ENCODE results near the gene ASPM.

The ASPM gene

DNA sequence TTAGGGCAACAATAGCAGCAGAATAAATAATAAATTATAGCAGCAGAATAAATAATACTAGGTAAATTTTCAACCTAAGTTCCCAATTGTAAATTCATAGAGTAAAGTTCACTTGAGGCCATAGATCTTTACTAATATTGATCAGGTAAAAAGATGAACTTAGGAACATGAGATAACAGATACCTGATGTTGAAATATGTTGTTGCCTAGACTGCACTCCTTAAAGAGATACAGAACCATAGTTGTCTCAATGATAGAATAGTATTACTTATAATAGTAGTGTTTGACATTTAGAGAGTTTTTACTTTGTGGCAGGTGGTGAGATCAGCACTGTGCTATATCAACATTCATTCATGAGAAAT lies 79.0 kb downstream of the ASPM start:
- no peak overlapping the region for H3K4me3 Mint-ChIP-seq
- no peaks in the 10 kb centered on the region for H3K36me3 Mint-ChIP-seq (ENCODE audit: low read depth)
- TF ChIP-seq, protein P1, sequence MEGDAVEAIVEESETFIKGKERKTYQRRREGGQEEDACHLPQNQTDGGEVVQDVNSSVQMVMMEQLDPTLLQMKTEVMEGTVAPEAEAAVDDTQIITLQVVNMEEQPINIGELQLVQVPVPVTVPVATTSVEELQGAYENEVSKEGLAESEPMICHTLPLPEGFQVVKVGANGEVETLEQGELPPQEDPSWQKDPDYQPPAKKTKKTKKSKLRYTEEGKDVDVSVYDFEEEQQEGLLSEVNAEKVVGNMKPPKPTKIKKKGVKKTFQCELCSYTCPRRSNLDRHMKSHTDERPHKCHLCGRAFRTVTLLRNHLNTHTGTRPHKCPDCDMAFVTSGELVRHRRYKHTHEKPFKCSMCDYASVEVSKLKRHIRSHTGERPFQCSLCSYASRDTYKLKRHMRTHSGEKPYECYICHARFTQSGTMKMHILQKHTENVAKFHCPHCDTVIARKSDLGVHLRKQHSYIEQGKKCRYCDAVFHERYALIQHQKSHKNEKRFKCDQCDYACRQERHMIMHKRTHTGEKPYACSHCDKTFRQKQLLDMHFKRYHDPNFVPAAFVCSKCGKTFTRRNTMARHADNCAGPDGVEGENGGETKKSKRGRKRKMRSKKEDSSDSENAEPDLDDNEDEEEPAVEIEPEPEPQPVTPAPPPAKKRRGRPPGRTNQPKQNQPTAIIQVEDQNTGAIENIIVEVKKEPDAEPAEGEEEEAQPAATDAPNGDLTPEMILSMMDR (IDR thresholded peaks at IDR 0.05; ENCODE audit: unreplicated experiment in 3 of 3): no peak
- no peaks in the 10 kb centered on the region for H3K27me3 Mint-ChIP-seq (ENCODE audit: low read depth)
- H3K9me3 Mint-ChIP-seq: peaks cover 6% of the 10 kb centered on the region
- H3K4me1 Mint-ChIP-seq: no peaks in the 10 kb centered on the region
- no peak overlapping the region for H3K27ac Mint-ChIP-seq

DNA sequence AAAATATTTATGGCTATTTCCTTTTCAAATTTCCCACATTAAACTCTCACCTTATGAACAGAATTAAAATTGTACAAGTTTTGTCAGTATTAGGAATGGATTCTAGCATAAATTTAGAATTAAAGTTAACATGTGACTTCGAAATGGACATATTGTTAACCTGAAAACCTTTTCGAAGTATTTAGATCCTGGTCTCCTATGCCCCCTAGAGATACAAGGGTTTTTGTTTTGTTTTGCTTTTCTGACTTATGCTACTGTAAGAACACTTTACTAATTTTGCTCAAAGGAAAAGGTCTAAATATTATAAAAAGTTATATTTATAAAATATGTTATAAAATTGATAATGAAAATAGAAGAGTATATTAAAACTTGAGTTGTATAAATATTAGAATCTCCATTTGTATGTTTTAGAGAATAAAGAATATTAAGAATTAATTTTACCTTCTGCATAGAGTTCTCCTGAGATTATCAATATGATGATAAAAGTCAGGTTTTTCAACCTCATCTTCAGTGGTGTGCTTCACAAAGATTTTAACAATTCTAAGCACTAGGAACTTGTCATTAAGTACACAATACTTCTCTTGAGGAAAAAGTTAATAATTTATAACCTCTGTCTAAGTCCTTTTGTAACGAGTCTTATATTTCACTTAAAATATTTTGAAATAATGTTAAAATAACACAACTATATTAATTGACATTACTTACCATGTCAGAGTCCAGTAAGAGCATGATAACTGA lies 79.6 kb downstream of the ASPM start, which contains the start of gene F13B:
F13B (minus strand) TSS at position 542 of the 738 bp plus-strand sequence; CDS start at position 505, 37 bp downstream.
- peaks cover 6% of the 10 kb centered on the region for H3K9me3 Mint-ChIP-seq
- H3K36me3 Mint-ChIP-seq (ENCODE audit: low read depth): no peaks in the 10 kb centered on the region
- H3K27ac Mint-ChIP-seq: no peak within 1 kb of the TSS
- no peaks in the 10 kb centered on the region for H3K27me3 Mint-ChIP-seq (ENCODE audit: low read depth)
- TF ChIP-seq, protein P1 (IDR thresholded peaks at IDR 0.05; ENCODE audit: unreplicated experiment in 3 of 3): no peak
- no peaks in the 10 kb centered on the region for H3K4me1 Mint-ChIP-seq
- no peak within 1 kb of the TSS for H3K4me3 Mint-ChIP-seq

DNA sequence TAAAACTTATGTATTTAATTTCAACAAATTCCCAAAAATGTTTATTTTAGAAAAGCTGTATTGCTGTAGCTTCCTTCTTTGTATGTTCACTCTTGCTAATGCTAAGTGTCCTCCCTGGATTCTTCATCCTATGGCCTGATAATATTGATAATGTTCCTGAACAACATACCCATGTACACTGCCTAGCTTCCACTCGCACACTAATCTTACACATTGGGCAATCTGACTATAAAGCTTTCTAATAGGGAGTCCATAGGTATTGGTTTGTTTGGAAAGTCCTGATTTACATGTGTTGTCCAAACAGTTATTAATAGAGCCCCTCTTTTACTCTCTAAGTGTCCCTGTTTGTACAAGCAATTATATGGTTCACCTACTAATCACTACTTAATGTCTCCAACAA lies 80.2 kb downstream of the ASPM start:
- H3K27ac Mint-ChIP-seq: no peak overlapping the region
- H3K9me3 Mint-ChIP-seq: peaks cover 6% of the 10 kb centered on the region
- H3K27me3 Mint-ChIP-seq (ENCODE audit: low read depth): no peaks in the 10 kb centered on the region
- TF ChIP-seq, protein P1 (IDR thresholded peaks at IDR 0.05; ENCODE audit: unreplicated experiment in 3 of 3): no peak
- H3K36me3 Mint-ChIP-seq (ENCODE audit: low read depth): no peaks in the 10 kb centered on the region
- H3K4me3 Mint-ChIP-seq: no peak overlapping the region
- no peaks in the 10 kb centered on the region for H3K4me1 Mint-ChIP-seq

DNA sequence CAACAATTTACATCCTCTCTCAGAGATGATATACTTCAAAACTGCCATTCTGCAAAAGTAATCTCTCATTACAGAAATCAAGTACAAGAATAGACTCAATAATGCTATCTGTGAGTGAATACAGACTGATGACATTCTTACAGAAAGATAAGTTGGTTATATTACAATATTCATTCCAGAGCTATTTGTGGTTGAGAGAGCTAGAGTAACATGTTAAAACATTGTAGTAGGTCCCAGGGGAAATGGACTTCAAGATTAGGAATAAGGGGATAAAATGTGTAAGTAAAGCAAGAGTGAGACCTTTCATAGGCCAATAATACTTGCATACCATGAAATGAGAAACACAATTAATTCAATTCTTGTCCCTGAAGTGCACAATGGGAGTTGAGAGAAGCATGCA lies 80.9 kb downstream of the ASPM start:
- H3K36me3 Mint-ChIP-seq (ENCODE audit: low read depth): no peaks in the 10 kb centered on the region
- H3K27ac Mint-ChIP-seq: no peak overlapping the region
- H3K27me3 Mint-ChIP-seq (ENCODE audit: low read depth): no peaks in the 10 kb centered on the region
- TF ChIP-seq, protein P1 (IDR thresholded peaks at IDR 0.05; ENCODE audit: unreplicated experiment in 3 of 3): no peak
- H3K9me3 Mint-ChIP-seq: peaks cover 6% of the 10 kb centered on the region
- no peaks in the 10 kb centered on the region for H3K4me1 Mint-ChIP-seq
- no peak overlapping the region for H3K4me3 Mint-ChIP-seq

DNA sequence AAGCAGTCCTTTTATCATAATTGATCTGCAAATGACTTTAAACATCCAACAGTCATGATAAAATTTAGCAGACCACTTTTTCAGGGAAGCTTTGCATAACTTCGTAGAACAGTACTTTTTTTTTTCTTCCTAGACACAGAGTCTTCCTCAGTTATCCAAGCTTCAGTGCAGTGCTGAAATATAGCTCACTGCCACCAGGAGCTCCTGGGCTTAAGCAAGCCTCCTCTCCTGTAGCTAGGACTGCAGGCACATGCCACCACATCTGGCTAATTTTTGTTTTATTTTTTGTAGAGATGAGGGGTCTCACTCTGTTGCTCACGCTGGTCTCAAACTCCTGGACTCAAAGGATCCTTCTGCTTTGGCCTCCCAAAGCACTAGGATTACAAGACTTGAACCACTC lies 83.3 kb downstream of the ASPM start:
- no peak overlapping the region for H3K4me3 Mint-ChIP-seq
- H3K27ac Mint-ChIP-seq: no peak overlapping the region
- no peaks in the 10 kb centered on the region for H3K9me3 Mint-ChIP-seq
- H3K4me1 Mint-ChIP-seq: no peaks in the 10 kb centered on the region
- H3K27me3 Mint-ChIP-seq (ENCODE audit: low read depth): no peaks in the 10 kb centered on the region
- TF ChIP-seq, protein P1 (IDR thresholded peaks at IDR 0.05; ENCODE audit: unreplicated experiment in 3 of 3): no peak
- no peaks in the 10 kb centered on the region for H3K36me3 Mint-ChIP-seq (ENCODE audit: low read depth)

DNA sequence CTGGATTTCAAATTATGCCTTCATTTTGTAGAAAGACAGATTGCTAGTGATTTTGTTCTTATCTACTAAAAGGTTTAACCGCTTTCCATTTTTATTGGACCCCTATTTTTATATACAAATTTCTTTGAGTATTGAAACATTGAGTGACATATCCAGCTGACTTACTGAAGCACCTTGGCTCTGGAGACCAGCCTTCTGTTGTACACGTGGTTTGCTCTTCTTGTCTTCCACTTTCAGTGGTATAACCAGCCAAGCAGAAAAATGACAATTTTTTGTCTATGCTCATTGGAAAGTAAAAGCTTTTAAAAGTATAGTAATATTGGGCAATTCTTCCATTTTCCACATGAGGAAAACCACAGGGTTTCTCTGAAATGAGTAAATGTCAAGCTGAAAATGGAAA lies 83.8 kb downstream of the ASPM start:
- no peak overlapping the region for H3K27ac Mint-ChIP-seq
- TF ChIP-seq, protein P1 (IDR thresholded peaks at IDR 0.05; ENCODE audit: unreplicated experiment in 3 of 3): no peak
- H3K36me3 Mint-ChIP-seq (ENCODE audit: low read depth): no peaks in the 10 kb centered on the region
- no peaks in the 10 kb centered on the region for H3K4me1 Mint-ChIP-seq
- H3K27me3 Mint-ChIP-seq (ENCODE audit: low read depth): no peaks in the 10 kb centered on the region
- no peak overlapping the region for H3K4me3 Mint-ChIP-seq
- H3K9me3 Mint-ChIP-seq: no peaks in the 10 kb centered on the region
